GM12864 (cell line): ENCODE measurements around the gene PDCD1.
"Not testable (repeated sequence)": the region's sequence is repeated elsewhere in the genome, so short reads cannot be mapped to it uniquely, and the experiment has no call there.

Experiments used
- DNase-seq: peaks from one replicate; pipeline ENCODE4 v3.0.0-alpha.2; 2011; ENCODE audit warnings: low read depth
- H3K4me3 ChIP-seq: 2 replicates; pipeline ENCODE4 v1.5.1; 2011; ENCODE audit warnings: mild to moderate bottlenecking, low read depth, low read length, control low read depth
- CTCF ChIP-seq: IDR thresholded peaks from 2 replicates; pipeline ENCODE4 v1.5.1; 2011; ENCODE audit warnings: low read depth, mild to moderate bottlenecking, moderate library complexity, low read length, control low read depth, inconsistent platforms; ENCODE audit errors: missing control alignments

The PDCD1 gene

GRCh38 chr2:241841181-241842066 is 17.3 kb downstream of the PDCD1 start:
- TF ChIP-seq CTCF = no peak
- no peak for DNase-seq

GRCh38 chr2:241837197-241837965 is 21.3 kb downstream of the PDCD1 start:
- DNase-seq = no peak
- no peak for TF ChIP-seq CTCF
- H3K4me3 ChIP-seq = no peak overlapping the region

More at GRCh38 chr2:241841181-241842066, 17.3 kb downstream of the PDCD1 start:
- H3K4me3 ChIP-seq = no peak overlapping the region

GRCh38 chr2:241836292-241836691 is 22.4 kb downstream of the PDCD1 start:
- no peak overlapping the region for H3K4me3 ChIP-seq
- no peak for DNase-seq
- no peak for TF ChIP-seq CTCF

GRCh38 chr2:241835611-241836010 is 23.1 kb downstream of the PDCD1 start:
- no peak for DNase-seq
- H3K4me3 ChIP-seq = no peak overlapping the region
- TF ChIP-seq CTCF = no peak

- no peak overlapping the region for H3K4me3 ChIP-seq
- no peak for TF ChIP-seq CTCF
- DNase-seq = no peak
Observed at GRCh38 chr2:241834527-241835210, 24.0 kb downstream of the PDCD1 start.

GRCh38 chr2:241833756-241834526 is 24.8 kb downstream of the PDCD1 start:
- H3K4me3 ChIP-seq, DNase-seq: not testable (repeated sequence)
